ENCODE data around the gene TEP1.

DNA sequence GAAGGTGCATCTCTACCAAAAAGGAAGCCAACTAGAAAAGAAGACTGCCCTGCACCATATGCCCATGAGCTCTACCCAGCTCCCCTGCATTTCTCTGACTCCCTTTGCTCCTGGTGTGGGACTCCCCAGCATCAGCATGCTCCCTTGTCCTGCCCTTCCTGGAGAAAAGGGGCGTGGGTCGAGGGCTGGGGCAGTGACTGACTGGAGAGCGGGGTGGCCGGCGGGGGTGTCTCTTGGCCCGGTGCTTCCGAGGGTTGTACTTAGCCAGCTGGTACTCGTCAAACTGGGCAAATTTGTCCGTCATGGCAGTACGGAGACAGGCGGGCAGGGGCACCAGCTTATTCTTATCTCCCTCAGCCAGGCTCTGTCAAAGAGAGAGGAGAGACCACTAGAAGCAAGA lies 9.8 kb downstream of the TEP1 start:
- TF ChIP-seq, protein P1, sequence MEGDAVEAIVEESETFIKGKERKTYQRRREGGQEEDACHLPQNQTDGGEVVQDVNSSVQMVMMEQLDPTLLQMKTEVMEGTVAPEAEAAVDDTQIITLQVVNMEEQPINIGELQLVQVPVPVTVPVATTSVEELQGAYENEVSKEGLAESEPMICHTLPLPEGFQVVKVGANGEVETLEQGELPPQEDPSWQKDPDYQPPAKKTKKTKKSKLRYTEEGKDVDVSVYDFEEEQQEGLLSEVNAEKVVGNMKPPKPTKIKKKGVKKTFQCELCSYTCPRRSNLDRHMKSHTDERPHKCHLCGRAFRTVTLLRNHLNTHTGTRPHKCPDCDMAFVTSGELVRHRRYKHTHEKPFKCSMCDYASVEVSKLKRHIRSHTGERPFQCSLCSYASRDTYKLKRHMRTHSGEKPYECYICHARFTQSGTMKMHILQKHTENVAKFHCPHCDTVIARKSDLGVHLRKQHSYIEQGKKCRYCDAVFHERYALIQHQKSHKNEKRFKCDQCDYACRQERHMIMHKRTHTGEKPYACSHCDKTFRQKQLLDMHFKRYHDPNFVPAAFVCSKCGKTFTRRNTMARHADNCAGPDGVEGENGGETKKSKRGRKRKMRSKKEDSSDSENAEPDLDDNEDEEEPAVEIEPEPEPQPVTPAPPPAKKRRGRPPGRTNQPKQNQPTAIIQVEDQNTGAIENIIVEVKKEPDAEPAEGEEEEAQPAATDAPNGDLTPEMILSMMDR (IDR thresholded peaks at IDR 0.05), result no peak
- no peak for TF ChIP-seq POLR2A (IDR thresholded peaks at IDR 0.05)
